HG03520 (cell line): ENCODE results near the gene PXMP4.
"Not testable (repeated sequence)": the region's sequence is repeated elsewhere in the genome, so short reads cannot be mapped to it uniquely, and the experiment has no call there.

Source experiments
- ATAC-seq: cut with Tn5 transposase; IDR thresholded peaks from one replicate; pipeline ENCODE4 v1.9.1; 2021; ENCODE audit warnings: mild to moderate bottlenecking, moderate library complexity; ENCODE audit not compliant: unreplicated experiment

Gene PXMP4

GRCh38 chr20:33704197-33704924 is 15.7 kb downstream of the PXMP4 start:
- no peak for ATAC-seq

DNA sequence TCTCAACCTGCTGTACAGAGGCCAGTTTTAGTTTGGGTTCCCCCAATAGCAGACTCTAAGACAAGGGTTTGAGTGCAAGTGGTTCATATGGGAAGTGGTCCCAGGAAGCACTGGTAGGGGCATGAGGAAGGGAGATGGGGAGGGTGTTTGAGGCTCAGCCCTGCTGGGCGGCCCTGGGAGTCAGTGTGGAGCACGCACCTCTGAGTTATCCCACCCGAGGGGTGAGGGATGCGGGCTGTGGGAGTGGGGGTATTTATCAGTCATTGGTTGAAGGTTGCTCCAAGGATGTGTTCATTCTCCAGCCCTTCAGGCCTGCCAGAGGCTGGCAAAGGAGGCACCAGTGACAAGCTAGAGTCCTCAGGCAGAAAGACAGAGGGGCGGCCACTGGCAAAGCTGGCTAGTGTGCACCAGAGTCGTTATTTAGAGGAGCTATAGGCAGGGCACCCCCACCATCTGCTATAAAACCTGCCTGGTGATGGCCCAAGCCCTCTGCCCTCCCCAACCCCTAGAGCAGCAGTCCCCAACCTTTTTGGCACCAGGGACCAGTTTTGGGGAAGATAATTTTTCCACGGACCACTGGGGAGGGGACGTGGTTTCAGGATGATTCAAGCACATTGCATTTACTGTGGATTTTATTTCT is 16.5 kb downstream of the PXMP4 start:
- no peak for ATAC-seq

- no peak for ATAC-seq
These were observed 17.2 kb downstream of the PXMP4 start for GRCh38 chr20:33702861-33703260.

- ATAC-seq, result no peak
These were observed 18.3 kb downstream of the PXMP4 start for GRCh38 chr20:33701629-33702450.

DNA sequence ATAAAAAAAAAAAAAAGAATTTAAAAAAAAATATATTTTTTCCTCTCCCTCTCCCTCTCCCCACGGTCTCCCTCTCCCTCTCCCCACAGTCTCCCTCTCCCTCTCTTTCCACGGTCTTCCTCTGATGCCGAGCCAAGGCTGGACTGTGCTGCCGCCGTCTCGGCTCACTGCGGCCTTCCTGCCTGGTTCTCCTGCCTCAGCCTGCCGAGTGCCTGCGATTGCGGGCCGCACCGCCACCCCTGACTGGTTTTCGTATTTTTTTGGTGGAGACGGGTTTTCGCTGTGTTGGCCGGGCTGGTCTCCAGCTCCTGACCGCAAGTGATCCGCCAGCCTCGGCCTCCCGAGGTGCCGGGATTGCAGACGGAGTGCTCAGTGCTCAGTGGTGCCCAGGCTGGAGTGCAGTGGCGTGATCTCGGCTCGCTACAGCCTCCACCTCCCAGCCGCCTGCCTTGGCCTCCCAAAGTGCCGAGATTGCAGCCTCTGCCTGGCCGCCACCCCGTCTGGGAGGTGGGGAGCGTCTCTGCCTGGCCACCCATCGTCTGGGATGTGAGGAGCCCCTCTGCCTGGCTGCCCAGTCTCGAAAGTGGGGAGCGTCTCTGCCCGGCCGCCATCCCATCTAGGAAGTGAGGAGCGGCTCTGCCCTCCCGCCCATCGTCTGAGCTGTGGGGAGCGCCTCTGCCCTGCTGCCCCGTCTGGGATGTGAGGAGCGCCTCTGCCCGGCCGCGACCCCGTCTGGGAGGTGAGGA is 19.2 kb downstream of the PXMP4 start:
- ATAC-seq, result not testable (repeated sequence)

DNA sequence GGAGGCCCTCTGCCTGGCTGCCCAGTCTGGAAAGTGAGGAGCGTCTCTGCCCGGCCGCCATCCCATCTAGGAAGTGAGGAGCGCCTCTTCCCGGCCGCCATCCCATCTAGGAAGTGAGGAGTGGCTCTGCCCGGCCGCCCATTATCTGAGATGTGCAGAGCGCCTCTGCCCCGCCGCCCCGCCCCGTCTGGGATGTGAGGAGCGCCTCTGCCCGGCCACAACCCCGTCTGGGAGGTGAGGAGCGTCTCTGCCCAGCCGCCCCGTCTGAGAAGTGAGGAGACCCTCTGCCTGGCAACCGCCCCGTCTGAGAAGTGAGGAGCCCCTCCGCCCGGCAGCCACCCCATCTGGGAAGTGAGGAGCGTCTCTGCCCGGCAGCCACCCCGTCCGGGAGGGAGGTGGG is 21.1 kb downstream of the PXMP4 start:
- ATAC-seq, result not testable (repeated sequence)

- no peak for ATAC-seq
These were observed 23.0 kb downstream of the PXMP4 start for GRCh38 chr20:33697129-33697528.

- no peak for ATAC-seq
These were observed 23.7 kb downstream of the PXMP4 start for GRCh38 chr20:33696448-33696847.

- no peak for ATAC-seq
These were observed 25.5 kb downstream of the PXMP4 start for GRCh38 chr20:33694639-33695012.

GRCh38 chr20:33693741-33694638 is 26.1 kb downstream of the PXMP4 start:
- ATAC-seq, result no peak

DNA sequence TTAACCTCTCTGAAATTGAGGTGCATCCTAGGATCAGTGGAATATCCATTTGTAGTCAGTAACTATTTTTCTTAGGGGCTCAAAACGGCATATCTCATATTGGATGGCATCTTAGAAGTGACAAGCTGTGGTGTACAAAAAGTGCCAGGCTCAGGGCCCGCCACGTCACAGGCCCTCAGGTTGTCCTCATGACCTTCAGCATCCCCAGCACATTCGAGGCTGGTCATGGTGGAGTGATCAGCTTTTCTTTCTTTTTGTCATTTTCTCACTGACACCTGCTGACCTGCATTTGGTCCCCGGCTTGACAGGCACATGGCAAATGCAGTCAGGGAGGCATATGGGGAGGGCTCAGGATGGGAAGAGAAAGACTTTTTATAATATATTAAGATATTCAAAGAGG is 26.8 kb downstream of the PXMP4 start:
- no peak for ATAC-seq

- no peak for ATAC-seq
These were observed 30.1 kb downstream of the PXMP4 start for GRCh38 chr20:33689973-33690372.

DNA sequence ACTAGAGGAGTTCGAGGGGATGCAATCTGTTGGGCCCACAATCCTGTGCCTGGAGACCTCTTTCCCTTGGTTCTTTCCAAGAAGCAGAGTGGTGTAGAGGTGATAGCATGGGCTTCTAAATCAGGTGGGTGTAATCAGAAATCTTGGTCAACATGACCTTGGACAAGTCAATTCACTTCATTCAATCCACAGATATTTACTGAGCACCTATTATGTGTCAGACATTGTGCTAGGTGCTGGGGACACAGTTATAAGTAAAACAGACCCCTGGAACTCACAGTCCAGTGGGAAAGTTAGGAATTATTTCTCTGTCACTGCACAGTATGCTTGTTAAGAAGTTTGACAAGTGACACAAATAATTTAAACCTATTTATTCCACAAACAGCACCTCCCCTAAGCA is 30.6 kb downstream of the PXMP4 start:
- no peak for ATAC-seq

DNA sequence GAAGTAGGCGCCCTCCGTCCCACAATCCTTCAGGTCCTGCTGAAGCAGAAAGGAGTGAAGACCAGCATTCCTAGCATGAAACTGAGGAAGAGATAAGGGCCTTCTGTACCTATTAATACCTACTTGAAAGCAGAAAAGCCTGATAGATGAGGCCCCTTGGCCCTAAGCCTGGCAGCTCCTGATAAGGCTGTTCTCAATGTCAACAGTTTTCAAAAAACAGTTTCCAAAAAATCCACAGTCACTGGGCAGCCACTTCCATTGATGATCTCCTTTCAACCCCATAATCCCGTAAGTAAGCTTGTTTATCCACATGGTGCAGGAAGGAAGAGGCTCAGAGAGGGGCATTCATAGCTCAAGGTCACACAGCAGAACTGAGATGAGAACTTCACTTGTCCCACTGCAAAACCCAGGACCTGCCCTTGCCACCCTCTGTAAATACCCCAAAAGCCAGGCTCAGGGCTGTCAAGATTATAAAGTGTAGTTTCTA is 31.1 kb downstream of the PXMP4 start:
- ATAC-seq, result no peak

DNA sequence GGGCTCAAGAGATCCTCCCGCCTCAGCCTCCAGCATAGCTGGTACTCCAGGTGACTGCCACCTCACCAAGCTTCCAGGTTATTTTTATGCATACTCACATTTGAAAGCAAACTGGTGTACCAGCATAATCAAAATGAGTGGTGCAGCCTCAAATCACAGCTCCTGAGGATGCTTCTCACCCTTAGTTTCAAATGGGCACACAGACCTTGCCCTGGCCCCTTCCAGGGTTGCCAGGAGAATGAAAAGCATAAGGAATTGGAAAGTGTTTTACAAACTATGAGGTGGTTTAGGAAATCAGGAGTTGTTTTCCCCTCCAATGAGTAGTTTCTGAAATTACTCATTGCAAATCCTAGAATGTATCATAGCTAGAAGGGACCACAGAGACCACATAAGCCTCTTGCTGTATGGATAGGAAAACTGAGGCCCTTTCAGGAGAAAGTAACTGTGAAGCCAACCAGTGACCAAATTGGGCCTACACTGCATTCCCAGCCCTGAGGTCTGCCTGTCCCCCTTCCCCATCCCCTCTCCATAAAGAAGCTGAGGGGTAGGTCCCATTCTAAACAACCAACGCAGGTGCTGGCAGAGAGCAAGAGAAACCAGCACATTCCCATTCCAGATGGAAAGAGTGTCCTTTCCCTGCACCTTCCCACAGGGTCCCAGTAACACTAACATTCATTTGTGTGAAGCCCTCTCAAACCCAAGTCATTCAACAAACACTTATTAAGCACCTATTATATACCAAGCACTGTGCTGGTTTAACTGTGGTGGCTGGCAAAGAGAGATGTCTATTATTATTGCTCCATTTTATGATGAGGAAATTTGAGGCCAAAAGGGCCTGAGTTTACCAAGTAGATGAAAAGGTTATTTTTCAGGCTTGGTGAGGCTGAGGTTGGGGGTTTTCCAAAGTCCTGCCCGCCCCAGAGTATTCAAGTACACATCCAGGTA is 31.8 kb downstream of the PXMP4 start:
- no peak for ATAC-seq

GRCh38 chr20:33687370-33687915 is 32.7 kb downstream of the PXMP4 start:
- no peak for ATAC-seq

DNA sequence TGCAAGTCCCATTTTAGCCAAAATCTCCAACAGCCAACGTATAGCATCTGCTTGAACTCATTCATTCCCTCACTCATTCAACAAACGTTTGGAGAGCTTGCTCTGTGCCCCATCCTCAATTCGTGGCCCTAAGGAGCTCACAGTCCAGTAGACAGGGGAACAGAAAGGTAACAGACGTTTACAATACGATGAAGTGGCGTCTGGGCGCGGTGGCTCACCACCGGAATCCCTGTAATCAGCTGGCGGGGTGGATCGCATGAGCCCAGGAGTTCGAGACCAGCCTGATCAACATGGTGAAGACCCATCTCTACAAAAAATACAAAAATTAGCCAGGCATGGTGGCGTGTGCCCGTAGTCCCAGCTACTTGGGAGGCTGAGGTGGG is 33.1 kb downstream of the PXMP4 start:
- ATAC-seq, result no peak

DNA sequence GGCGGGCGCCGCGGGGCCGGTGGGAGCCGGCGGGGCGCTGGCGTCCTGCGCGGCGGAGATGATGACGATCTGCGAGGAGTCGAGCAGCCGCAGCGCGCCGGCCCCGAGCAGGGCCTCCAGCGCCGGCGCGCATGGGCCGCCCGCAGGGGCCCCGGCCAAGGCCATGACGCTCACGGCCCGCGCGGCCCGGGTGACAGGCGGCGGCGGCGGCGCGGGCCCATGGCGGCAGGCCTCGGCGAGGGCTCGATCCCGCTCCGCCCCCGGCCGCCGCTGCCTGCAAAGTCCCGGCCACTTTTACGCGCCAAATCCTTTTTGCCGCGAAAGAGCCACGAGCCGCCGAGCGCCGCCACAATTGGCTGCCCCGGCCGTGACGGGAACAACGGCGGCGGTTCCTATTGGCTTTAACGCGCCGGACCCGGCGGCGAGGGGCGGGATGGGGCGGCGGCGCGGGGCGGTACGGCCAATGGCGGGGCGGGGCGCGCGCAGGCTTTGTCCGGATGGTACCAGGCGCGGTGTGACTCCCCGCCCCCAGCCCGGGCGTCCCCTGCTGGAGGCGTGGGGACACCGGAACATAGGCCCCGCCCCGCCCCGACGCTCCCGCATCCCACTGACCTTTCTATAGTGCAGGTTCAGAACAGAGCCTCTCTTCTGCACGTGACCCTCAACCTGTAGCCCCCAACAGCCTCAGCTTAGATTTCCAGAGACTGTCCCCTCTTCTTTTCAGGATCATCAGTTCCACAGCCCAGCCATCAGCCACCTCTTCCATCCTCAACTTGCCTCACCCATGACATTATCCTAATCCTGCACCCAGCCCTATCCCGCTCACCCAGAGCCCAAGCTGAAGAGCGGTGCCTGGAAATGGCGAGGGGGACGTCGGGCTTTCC is 33.8 kb downstream of the PXMP4 start, which contains the start of gene E2F1:
TSS of gene E2F1 (minus strand) at position 286 of the 884 bp plus-strand sequence. CDS start at position 165, 121 bp downstream.
- peak; percentile 77 for ATAC-seq
